Rectal smooth muscle tissue (tissue), 1 donor: Measurements from ENCODE around the gene MRPS9.

Experiments used
- H3K27ac ChIP-seq: one replicate; pipeline ENCODE4 v1.7.0; 2013; ENCODE audit warnings: low read depth, low read length, inconsistent platforms
- H3K27me3 ChIP-seq: one replicate; pipeline ENCODE4 v1.7.0; 2013; ENCODE audit warnings: low read length; ENCODE audit not compliant: control insufficient read depth, insufficient read depth
- H3K36me3 ChIP-seq: one replicate; pipeline ENCODE4 v1.7.0; 2013; ENCODE audit warnings: low read length; ENCODE audit not compliant: control insufficient read depth, insufficient read depth
- H3K4me1 ChIP-seq: one replicate; pipeline ENCODE4 v1.7.0; 2013; ENCODE audit warnings: low read length; ENCODE audit not compliant: control insufficient read depth, insufficient read depth
- H3K4me3 ChIP-seq: one replicate; pipeline ENCODE4 v1.7.0; 2013; ENCODE audit warnings: low read length
- H3K9ac ChIP-seq: one replicate; pipeline ENCODE4 v1.7.0; 2013; ENCODE audit warnings: low read length

MRPS9 gene

GRCh38 chr2:105111365-105112150, 73.7 kb downstream of the MRPS9 start:
- Histone ChIP-seq H3K27ac (no peak overlapping the region), H3K4me3 (no peak overlapping the region), H3K4me1 (no peaks in the 10 kb centered on the region), H3K27me3 (no peaks in the 10 kb centered on the region), H3K9ac (no peak overlapping the region), H3K36me3 (no peaks in the 10 kb centered on the region)

- Histone ChIP-seq H3K27ac (no peak overlapping the region), H3K36me3 (no peaks in the 10 kb centered on the region), H3K4me3 (no peak overlapping the region), H3K27me3 (no peaks in the 10 kb centered on the region), H3K9ac (no peak overlapping the region), H3K4me1 (no peaks in the 10 kb centered on the region)
These were observed 74.5 kb downstream of the MRPS9 start for GRCh38 chr2:105112345-105112744.

- H3K36me3 ChIP-seq: no peaks in the 10 kb centered on the region
- no peaks in the 10 kb centered on the region for H3K4me1 ChIP-seq
- H3K27ac ChIP-seq: no peak overlapping the region
These were observed 75.9 kb downstream of the MRPS9 start for GRCh38 chr2:105113616-105114291.

GRCh38 chr2:105114551-105114950, 76.7 kb downstream of the MRPS9 start:
- H3K4me1 ChIP-seq: no peaks in the 10 kb centered on the region

More at GRCh38 chr2:105113616-105114291, 75.9 kb downstream of the MRPS9 start:
- Histone ChIP-seq H3K4me3 (no peak overlapping the region), H3K27me3 (no peaks in the 10 kb centered on the region), H3K9ac (no peak overlapping the region)

GRCh38 chr2:105116348-105116747, 78.5 kb downstream of the MRPS9 start:
- no peak overlapping the region for H3K27ac ChIP-seq
- H3K27me3 ChIP-seq: no peaks in the 10 kb centered on the region
- no peaks in the 10 kb centered on the region for H3K4me1 ChIP-seq
- no peaks in the 10 kb centered on the region for H3K36me3 ChIP-seq
- H3K9ac ChIP-seq: no peak overlapping the region
- no peak overlapping the region for H3K4me3 ChIP-seq

More at GRCh38 chr2:105114551-105114950, 76.7 kb downstream of the MRPS9 start:
- Histone ChIP-seq H3K27ac (no peak overlapping the region), H3K9ac (no peak overlapping the region), H3K4me3 (no peak overlapping the region), H3K27me3 (no peaks in the 10 kb centered on the region), H3K36me3 (no peaks in the 10 kb centered on the region)

- no peak overlapping the region for H3K27ac ChIP-seq
- no peak overlapping the region for H3K9ac ChIP-seq
- no peaks in the 10 kb centered on the region for H3K27me3 ChIP-seq
- H3K4me1 ChIP-seq: no peaks in the 10 kb centered on the region
- H3K4me3 ChIP-seq: no peak overlapping the region
- no peaks in the 10 kb centered on the region for H3K36me3 ChIP-seq
These were observed 79.7 kb downstream of the MRPS9 start for GRCh38 chr2:105117565-105117964.

GRCh38 chr2:105118960-105119359, 81.1 kb downstream of the MRPS9 start:
- H3K27me3 ChIP-seq: no peaks in the 10 kb centered on the region
- no peaks in the 10 kb centered on the region for H3K4me1 ChIP-seq
- H3K9ac ChIP-seq: no peak overlapping the region
- H3K36me3 ChIP-seq: no peaks in the 10 kb centered on the region
- no peak overlapping the region for H3K4me3 ChIP-seq
- H3K27ac ChIP-seq: no peak overlapping the region

GRCh38 chr2:105121434-105121833, 83.6 kb downstream of the MRPS9 start:
- Histone ChIP-seq H3K4me1 (no peaks in the 10 kb centered on the region), H3K27me3 (no peaks in the 10 kb centered on the region), H3K36me3 (no peaks in the 10 kb centered on the region), H3K4me3 (no peak overlapping the region), H3K9ac (no peak overlapping the region), H3K27ac (no peak overlapping the region)

- Histone ChIP-seq H3K9ac (no peak overlapping the region), H3K4me1 (no peaks in the 10 kb centered on the region), H3K27ac (no peak overlapping the region), H3K36me3 (no peaks in the 10 kb centered on the region), H3K4me3 (no peak overlapping the region), H3K27me3 (no peaks in the 10 kb centered on the region)
These were observed 87.6 kb downstream of the MRPS9 start for GRCh38 chr2:105125428-105125827.

GRCh38 chr2:105125920-105126319, 88.1 kb downstream of the MRPS9 start:
- no peaks in the 10 kb centered on the region for H3K27me3 ChIP-seq
- H3K4me1 ChIP-seq: no peaks in the 10 kb centered on the region
- H3K27ac ChIP-seq: no peak overlapping the region
- no peak overlapping the region for H3K4me3 ChIP-seq
- H3K9ac ChIP-seq: no peak overlapping the region
- no peaks in the 10 kb centered on the region for H3K36me3 ChIP-seq

GRCh38 chr2:105126336-105126735, 88.5 kb downstream of the MRPS9 start:
- Histone ChIP-seq H3K4me1 (no peaks in the 10 kb centered on the region), H3K9ac (no peak overlapping the region), H3K27ac (no peak overlapping the region), H3K4me3 (no peak overlapping the region), H3K27me3 (no peaks in the 10 kb centered on the region), H3K36me3 (no peaks in the 10 kb centered on the region)

GRCh38 chr2:105127289-105127915, 89.5 kb downstream of the MRPS9 start:
- H3K36me3 ChIP-seq: no peaks in the 10 kb centered on the region
- H3K27me3 ChIP-seq: no peaks in the 10 kb centered on the region
- H3K9ac ChIP-seq: no peak overlapping the region
- no peaks in the 10 kb centered on the region for H3K4me1 ChIP-seq
- H3K4me3 ChIP-seq: no peak overlapping the region
- H3K27ac ChIP-seq: no peak overlapping the region
